Neural crest cell (in vitro differentiated cells): Measurements from ENCODE around the gene WNT9A. TPM values are rescaled to one million over a fixed set of nuclear protein-coding genes. Genes with fewer than 3 reads are reported as not detected.

ENCODE experiments used
- DNase-seq: peaks from one replicate; pipeline ENCODE4 v3.0.0; 2021; ENCODE audit warnings: low read depth, mixed read lengths, low spot score
- H3K27ac Mint-ChIP-seq: one replicate; pipeline ENCODE4 v1.8.0; 2021; ENCODE audit warnings: mild to moderate bottlenecking, mixed read lengths; ENCODE audit not compliant: unreplicated experiment
- H3K27me3 Mint-ChIP-seq: 2 replicates; pipeline ENCODE4 v1.8.0; 2021; ENCODE audit warnings: low read depth, mild to moderate bottlenecking, mixed read lengths
- H3K36me3 Mint-ChIP-seq: 2 replicates; pipeline ENCODE4 v1.8.0; 2021; ENCODE audit warnings: low read depth, mild to moderate bottlenecking, mixed read lengths
- H3K4me1 Mint-ChIP-seq: 2 replicates; pipeline ENCODE4 v1.8.0; 2021; ENCODE audit warnings: mixed read lengths
- H3K4me3 Mint-ChIP-seq: one replicate; pipeline ENCODE4 v1.8.0; 2021; ENCODE audit warnings: mild to moderate bottlenecking, mixed read lengths
- H3K9me3 Mint-ChIP-seq: 2 replicates; pipeline ENCODE4 v1.8.0; 2021; ENCODE audit warnings: mixed read lengths
- total RNA-seq: library from RNA; stranded (reverse); gene quantifications from 2 replicates; pipeline ENCODE4 v1.2.1, GENCODE V29; 2021
- TF ChIP-seq, protein P1 (sequence below): fragments of 200-600 bp; sonication (generic); conservative IDR thresholded peaks from 2 replicates; pipeline ENCODE4 v1.5.0; 2021; ENCODE audit warnings: antibody characterized with exemption, mild to moderate bottlenecking

The WNT9A gene
- total RNA-seq, 1 donor from 2014 or later, result 0.54 TPM

DNA sequence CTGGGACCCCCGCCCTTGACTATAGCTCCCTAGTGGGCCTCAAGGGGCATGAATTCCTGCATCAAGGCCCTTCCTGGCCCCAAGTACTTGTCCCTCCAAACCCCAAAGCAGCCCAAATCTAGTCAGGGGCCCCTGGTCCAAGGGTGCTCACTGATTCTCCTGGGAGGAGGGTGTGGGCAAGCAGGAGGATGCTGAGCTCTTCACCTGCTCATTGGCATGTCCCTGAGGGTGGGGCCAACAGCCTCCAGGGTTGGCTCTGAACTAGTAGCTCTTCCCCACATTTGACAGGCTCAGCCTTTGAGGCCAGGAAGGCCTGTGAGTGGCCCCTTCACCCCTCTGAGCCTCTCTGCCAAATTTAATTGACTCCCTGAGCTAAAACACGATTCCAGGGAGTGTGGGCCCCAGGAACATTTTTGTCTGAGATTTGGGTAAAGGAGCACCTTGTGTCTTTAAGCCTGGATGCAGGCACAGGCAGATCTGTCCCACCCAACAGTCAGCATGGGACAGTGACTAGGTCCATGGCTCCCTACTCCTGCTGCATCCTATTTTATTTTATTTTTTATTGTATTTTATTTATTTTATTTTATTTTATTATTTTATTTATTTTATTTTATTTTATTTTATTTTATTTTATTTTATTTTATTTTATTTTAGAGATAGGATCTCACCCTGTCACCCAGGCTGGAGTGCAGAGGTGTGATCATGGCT lies 11.0 kb upstream of the WNT9A start:
- DNase-seq, result no peak
- Mint-ChIP-seq H3K36me3 (no peaks in the 10 kb centered on the region), H3K27me3 (peaks cover 48% of the 10 kb centered on the region), H3K4me3 (no peak overlapping the region), H3K4me1 (no peaks in the 10 kb centered on the region), H3K27ac (no peak overlapping the region), H3K9me3 (peaks cover 2% of the 10 kb centered on the region)
- TF ChIP-seq, protein P1, sequence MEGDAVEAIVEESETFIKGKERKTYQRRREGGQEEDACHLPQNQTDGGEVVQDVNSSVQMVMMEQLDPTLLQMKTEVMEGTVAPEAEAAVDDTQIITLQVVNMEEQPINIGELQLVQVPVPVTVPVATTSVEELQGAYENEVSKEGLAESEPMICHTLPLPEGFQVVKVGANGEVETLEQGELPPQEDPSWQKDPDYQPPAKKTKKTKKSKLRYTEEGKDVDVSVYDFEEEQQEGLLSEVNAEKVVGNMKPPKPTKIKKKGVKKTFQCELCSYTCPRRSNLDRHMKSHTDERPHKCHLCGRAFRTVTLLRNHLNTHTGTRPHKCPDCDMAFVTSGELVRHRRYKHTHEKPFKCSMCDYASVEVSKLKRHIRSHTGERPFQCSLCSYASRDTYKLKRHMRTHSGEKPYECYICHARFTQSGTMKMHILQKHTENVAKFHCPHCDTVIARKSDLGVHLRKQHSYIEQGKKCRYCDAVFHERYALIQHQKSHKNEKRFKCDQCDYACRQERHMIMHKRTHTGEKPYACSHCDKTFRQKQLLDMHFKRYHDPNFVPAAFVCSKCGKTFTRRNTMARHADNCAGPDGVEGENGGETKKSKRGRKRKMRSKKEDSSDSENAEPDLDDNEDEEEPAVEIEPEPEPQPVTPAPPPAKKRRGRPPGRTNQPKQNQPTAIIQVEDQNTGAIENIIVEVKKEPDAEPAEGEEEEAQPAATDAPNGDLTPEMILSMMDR, result no peak

DNA sequence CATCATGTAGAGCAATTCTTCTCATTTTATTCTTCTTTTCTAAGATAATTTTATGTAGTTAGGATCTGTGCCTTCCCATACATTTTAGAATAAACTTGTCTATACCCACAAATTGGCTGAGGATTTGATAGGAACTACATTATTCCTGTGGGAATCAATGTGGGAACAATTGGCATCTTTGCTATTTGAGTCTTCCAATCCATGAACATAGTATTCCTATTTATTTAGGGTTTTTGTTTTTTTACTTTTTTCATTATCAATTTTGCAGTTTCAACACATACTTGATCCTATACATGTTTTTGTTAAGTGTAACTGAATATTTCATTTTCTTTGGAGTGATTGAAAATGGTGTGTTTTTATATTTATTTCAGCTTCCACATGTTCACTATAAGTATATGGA lies 8.1 kb upstream of the WNT9A start:
- no peaks in the 10 kb centered on the region for H3K36me3 Mint-ChIP-seq
- no peak overlapping the region for H3K4me3 Mint-ChIP-seq
- TF ChIP-seq, protein P1, result no peak
- no peaks in the 10 kb centered on the region for H3K4me1 Mint-ChIP-seq
- H3K27ac Mint-ChIP-seq, result no peak overlapping the region
- H3K27me3 Mint-ChIP-seq, result peaks cover 39% of the 10 kb centered on the region
- peaks cover 2% of the 10 kb centered on the region for H3K9me3 Mint-ChIP-seq
- no peak for DNase-seq

DNA sequence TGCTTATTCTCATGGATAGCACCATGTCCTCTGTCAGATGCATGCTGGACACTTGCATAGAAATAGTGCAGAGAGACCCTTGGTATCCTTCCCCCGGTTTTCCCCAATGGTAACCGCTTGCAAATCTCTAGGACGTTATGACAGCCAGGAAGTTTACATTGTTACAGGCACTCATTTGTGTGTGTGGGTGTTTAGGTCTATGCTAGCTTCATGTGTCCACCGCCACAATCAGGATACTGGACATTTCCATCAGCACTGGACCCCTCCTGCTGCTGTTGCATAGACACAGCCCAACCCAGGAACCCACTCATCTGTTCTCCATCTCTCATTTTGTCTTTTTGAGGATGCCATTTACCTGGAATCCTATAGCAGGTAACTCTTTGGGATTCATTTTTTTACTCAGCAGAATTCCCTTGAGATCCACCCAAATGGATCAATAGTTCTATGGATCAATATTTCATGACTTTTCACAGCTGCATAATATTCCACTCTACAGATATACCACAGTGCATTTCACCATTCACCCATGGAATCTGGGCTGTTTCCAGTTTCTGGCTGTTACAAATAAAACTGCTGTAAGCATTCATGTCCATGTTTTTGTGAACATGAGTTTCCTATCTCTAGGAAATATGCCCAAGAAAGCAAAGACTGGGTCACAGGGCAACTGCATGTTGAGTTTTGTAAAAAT lies 6.6 kb upstream of the WNT9A start:
- Mint-ChIP-seq H3K9me3 (peaks cover 2% of the 10 kb centered on the region), H3K27me3 (peaks cover 43% of the 10 kb centered on the region), H3K4me1 (no peaks in the 10 kb centered on the region), H3K4me3 (no peak overlapping the region), H3K36me3 (no peaks in the 10 kb centered on the region), H3K27ac (no peak overlapping the region)
- TF ChIP-seq, protein P1, result no peak
- DNase-seq, result no peak

DNA sequence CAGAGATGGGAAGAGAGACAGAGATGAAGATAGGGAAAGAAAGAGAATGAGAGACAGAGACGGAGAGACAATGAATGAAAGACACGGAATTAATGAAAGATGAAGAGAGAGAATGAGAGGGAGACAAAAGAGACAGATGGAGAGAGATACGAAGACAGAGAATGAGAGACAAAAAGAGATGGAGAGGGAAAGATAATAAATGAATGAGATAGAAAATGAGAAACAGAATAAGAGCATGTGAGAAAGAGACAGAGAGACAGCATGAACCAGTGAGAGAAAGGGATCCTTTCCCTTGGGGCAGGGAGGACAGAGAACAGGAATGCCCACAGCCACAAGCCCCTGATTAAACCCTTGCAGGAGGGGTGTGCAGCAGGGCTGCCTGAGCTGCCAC lies 5.3 kb upstream of the WNT9A start:
- Mint-ChIP-seq H3K27ac (no peak overlapping the region), H3K36me3 (no peaks in the 10 kb centered on the region), H3K27me3 (peaks cover 51% of the 10 kb centered on the region), H3K4me1 (no peaks in the 10 kb centered on the region), H3K9me3 (peaks cover 2% of the 10 kb centered on the region), H3K4me3 (no peak overlapping the region)
- TF ChIP-seq, protein P1, result no peak
- no peak for DNase-seq

DNA sequence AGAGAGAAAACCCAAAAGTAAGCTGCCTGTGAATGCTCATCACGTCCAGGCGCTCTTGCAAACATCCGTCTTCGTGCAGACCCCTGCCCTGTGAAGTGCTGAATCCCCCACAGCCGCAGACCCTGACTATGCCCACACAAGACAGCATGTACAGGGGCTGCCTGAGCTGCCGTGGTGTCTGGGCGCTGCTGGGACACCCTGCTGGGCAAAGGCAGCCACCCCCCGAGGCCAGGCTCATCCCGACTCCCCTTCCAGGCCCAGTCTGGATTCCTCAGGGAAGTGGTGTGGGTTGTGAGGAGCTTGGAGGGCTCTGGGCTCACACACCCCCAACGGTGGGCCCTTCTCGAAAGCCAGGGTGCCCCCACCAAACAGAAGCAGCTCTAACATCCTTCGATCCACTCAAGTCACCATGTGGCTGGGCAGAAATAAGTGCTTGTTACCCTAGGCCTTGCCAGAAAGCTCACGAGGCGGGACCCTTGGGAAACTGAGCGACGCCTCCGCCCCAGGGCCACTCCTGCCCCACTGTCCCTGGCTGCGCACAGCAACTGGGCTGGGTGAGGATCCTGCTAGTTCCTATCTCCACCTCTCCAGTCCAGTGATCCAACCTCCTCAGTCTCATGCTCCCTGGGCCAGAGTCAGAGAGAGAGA lies 4.8 kb upstream of the WNT9A start:
- peaks cover 47% of the 10 kb centered on the region for H3K27me3 Mint-ChIP-seq
- no peak for DNase-seq

More for the DNA sequence above, 4.8 kb upstream of the WNT9A start:
- Mint-ChIP-seq H3K27ac (no peak overlapping the region), H3K9me3 (peaks cover 2% of the 10 kb centered on the region), H3K4me3 (no peak overlapping the region), H3K4me1 (no peaks in the 10 kb centered on the region), H3K36me3 (no peaks in the 10 kb centered on the region)
- TF ChIP-seq, protein P1, result no peak
